ENCODE results near the gene GPR108. TPM values are rescaled to one million over a fixed set of nuclear protein-coding genes. Genes with fewer than 3 reads are reported as not detected.

Gene GPR108
- total RNA-seq, 2 donors from 2014 or later, result 61.4 to 67.2 TPM

GRCh38 chr19:6692027-6692426 is 45.4 kb downstream of the GPR108 start:
- no peaks in the 10 kb centered on the region for H3K36me3 ChIP-seq (ENCODE audit: control insufficient read depth, insufficient read depth, low read length)
- peaks cover 9% of the 10 kb centered on the region for H3K36me3 Mint-ChIP-seq (ENCODE audit: low read depth)
- peaks cover 18% of the 10 kb centered on the region for H3K9me3 ChIP-seq (ENCODE audit: control insufficient read depth, low read length)
- H3K27me3 Mint-ChIP-seq (ENCODE audit: insufficient read depth), result peaks cover 1% of the 10 kb centered on the region
- H3K27ac ChIP-seq (ENCODE audit: low read depth, low read length), result no peak overlapping the region
- no peak for TF ChIP-seq CTCF (conservative IDR thresholded peaks at IDR 0.05)
- H3K9me3 Mint-ChIP-seq, result peaks cover 8% of the 10 kb centered on the region
- H3K9ac ChIP-seq (ENCODE audit: extremely low read depth, low read length, poor library complexity, severe bottlenecking), result no peak overlapping the region
- H3K4me3 ChIP-seq (ENCODE audit: low read length), result no peak overlapping the region
- 69 to 80% methylated on average over 6 to 10 of the region's 10 CpGs for WGBS, 2 experiments (ENCODE audit: insufficient coverage in 1 of 2, insufficient read length in 1 of 2)
- H3K27ac Mint-ChIP-seq, result no peak overlapping the region
- DNase-seq, result no peak
- H3K4me1 Mint-ChIP-seq, result no peaks in the 10 kb centered on the region
- H3K4me1 ChIP-seq (ENCODE audit: control insufficient read depth, insufficient read depth, low read length), result no peaks in the 10 kb centered on the region
- H3K4me3 Mint-ChIP-seq, result no peak overlapping the region
- no peaks in the 10 kb centered on the region for H3K27me3 ChIP-seq (ENCODE audit: control insufficient read depth, insufficient read depth, low read length, poor library complexity, severe bottlenecking)

GRCh38 chr19:6691342-6691741 is 46.0 kb downstream of the GPR108 start:
- Histone ChIP-seq H3K27me3 (ENCODE audit: control insufficient read depth, insufficient read depth, low read length, poor library complexity, severe bottlenecking) (no peaks in the 10 kb centered on the region), H3K36me3 (ENCODE audit: control insufficient read depth, insufficient read depth, low read length) (no peaks in the 10 kb centered on the region), H3K9ac (ENCODE audit: extremely low read depth, low read length, poor library complexity, severe bottlenecking) (no peak overlapping the region), H3K4me1 (ENCODE audit: control insufficient read depth, insufficient read depth, low read length) (no peaks in the 10 kb centered on the region), H3K4me3 (ENCODE audit: low read length) (no peak overlapping the region), H3K27ac (ENCODE audit: low read depth, low read length) (no peak overlapping the region), H3K9me3 (ENCODE audit: control insufficient read depth, low read length) (peaks cover 23% of the 10 kb centered on the region)
- H3K4me3 Mint-ChIP-seq, result no peak overlapping the region
- H3K27ac Mint-ChIP-seq, result no peak overlapping the region
- no peak for TF ChIP-seq CTCF (conservative IDR thresholded peaks at IDR 0.05)
- H3K27me3 Mint-ChIP-seq (ENCODE audit: insufficient read depth), result peaks cover 4% of the 10 kb centered on the region
- WGBS, 2 experiments (ENCODE audit: insufficient coverage in 1 of 2, insufficient read length in 1 of 2), result 86 to 95% methylated on average over 4 to 8 of the region's 8 CpGs
- H3K4me1 Mint-ChIP-seq, result no peaks in the 10 kb centered on the region
- no peak for DNase-seq
- peaks cover 9% of the 10 kb centered on the region for H3K36me3 Mint-ChIP-seq (ENCODE audit: low read depth)
- peaks cover 8% of the 10 kb centered on the region for H3K9me3 Mint-ChIP-seq

- H3K27ac ChIP-seq (ENCODE audit: low read depth, low read length), result no peak overlapping the region
- 69 to 76% methylated on average over 8 to 11 of the region's 11 CpGs for WGBS, 2 experiments (ENCODE audit: insufficient coverage in 1 of 2, insufficient read length in 1 of 2)
- Mint-ChIP-seq H3K27ac (no peak overlapping the region), H3K36me3 (ENCODE audit: low read depth) (peaks cover 9% of the 10 kb centered on the region), H3K9me3 (peaks cover 8% of the 10 kb centered on the region), H3K4me1 (no peaks in the 10 kb centered on the region), H3K4me3 (no peak overlapping the region), H3K27me3 (ENCODE audit: insufficient read depth) (peaks cover 3% of the 10 kb centered on the region)
- no peak for TF ChIP-seq CTCF (conservative IDR thresholded peaks at IDR 0.05)
- H3K9me3 ChIP-seq (ENCODE audit: control insufficient read depth, low read length), result peaks cover 29% of the 10 kb centered on the region
- no peak overlapping the region for H3K9ac ChIP-seq (ENCODE audit: extremely low read depth, low read length, poor library complexity, severe bottlenecking)
- no peaks in the 10 kb centered on the region for H3K36me3 ChIP-seq (ENCODE audit: control insufficient read depth, insufficient read depth, low read length)
- DNase-seq, result no peak
- no peaks in the 10 kb centered on the region for H3K4me1 ChIP-seq (ENCODE audit: control insufficient read depth, insufficient read depth, low read length)
- H3K27me3 ChIP-seq (ENCODE audit: control insufficient read depth, insufficient read depth, low read length, poor library complexity, severe bottlenecking), result no peaks in the 10 kb centered on the region
- H3K4me3 ChIP-seq (ENCODE audit: low read length), result no peak overlapping the region
Measured at GRCh38 chr19:6690160-6690885, 47.1 kb downstream of the GPR108 start.
